IMR-90 (cell line): ENCODE results near the gene BMERB1. TPM values are rescaled to one million over a fixed set of nuclear protein-coding genes. Genes with fewer than 3 reads are reported as not detected.

ENCODE experiments used
- ATAC-seq: fragments of 200-7000 bp; cut with Tn5 transposase; 2 replicates; pipeline ENCODE4 v1.9.1; 2020; ENCODE audit warnings: low read depth, mild to moderate bottlenecking, moderate library complexity
- BruUV-seq: library from RNA; stranded (reverse); fragments of 400-500 nt; replicated peaks from 2 replicates; lab custom pipeline; 2021; lab: Mats Ljungman, UMichigan
- CTCF ChIA-PET: fragments of 300-600 bp; formaldehyde crosslinking; extraction: SDS; loops from one replicate; lab custom pipeline; 2021; ENCODE audit warnings: antibody characterized with exemption; lab: Yijun Ruan, JAX
- POLR2A ChIA-PET: fragments of 300-600 bp; sonication (Branson Sonifier 250); formaldehyde crosslinking; loops from one replicate; lab custom pipeline; 2022; ENCODE audit warnings: antibody characterized with exemption; ENCODE audit not compliant: unreplicated experiment; lab: Charles Lee
- DNase-seq: peaks from one replicate; pipeline ENCODE4 v3.0.0; 2013
- H2AFZ ChIP-seq: replicated peaks from 2 replicates; pipeline ENCODE3; 2013; ENCODE audit warnings: low read length, mild to moderate bottlenecking; ENCODE audit not compliant: poor library complexity
- H2AK5ac ChIP-seq: 2 replicates; pipeline ENCODE4 v1.6.1; 2013; ENCODE audit warnings: low read depth, low read length, inconsistent platforms
- H2AK9ac ChIP-seq: replicated peaks from 2 replicates; pipeline ENCODE3; 2013; ENCODE audit warnings: mild to moderate bottlenecking, low read depth, low read length, moderate library complexity; ENCODE audit not compliant: poor library complexity
- H2BK120ac ChIP-seq: 2 replicates; pipeline ENCODE4 v1.6.1; 2013; ENCODE audit warnings: low read depth, low read length, inconsistent platforms
- H2BK15ac ChIP-seq: 3 replicates; pipeline ENCODE4 v1.6.1; 2013; ENCODE audit warnings: low read depth, low read length, inconsistent platforms
- H2BK20ac ChIP-seq: 2 replicates; pipeline ENCODE4 v1.6.1; 2013; ENCODE audit warnings: low read depth, mild to moderate bottlenecking, inconsistent platforms, low read length, moderate library complexity
- H2BK5ac ChIP-seq: 2 replicates; pipeline ENCODE4 v1.6.1; 2013; ENCODE audit warnings: mild to moderate bottlenecking, low read depth, low read length, inconsistent platforms; ENCODE audit not compliant: poor library complexity, severe bottlenecking
- H3K14ac ChIP-seq: replicated peaks from 2 replicates; pipeline ENCODE4 v1.6.1; 2013; ENCODE audit warnings: low read depth, low read length, inconsistent platforms
- H3K18ac ChIP-seq: 2 replicates; pipeline ENCODE4 v1.6.1; 2013; ENCODE audit warnings: low read depth, low read length, control low read depth
- H3K23ac ChIP-seq: 2 replicates; pipeline ENCODE4 v1.6.1; 2013; ENCODE audit warnings: low read depth, low read length, inconsistent platforms
- H3K27ac ChIP-seq: 2 replicates; pipeline ENCODE4 v1.5.1; 2013; ENCODE audit warnings: mild to moderate bottlenecking, control low read depth, low read length; ENCODE audit not compliant: insufficient read depth
- H3K27me3 ChIP-seq: 2 replicates; pipeline ENCODE4 v1.6.1; 2013; ENCODE audit warnings: low read length; ENCODE audit not compliant: control insufficient read depth, insufficient read depth
- H3K36me3 ChIP-seq: 2 replicates; pipeline ENCODE4 v1.6.1; 2013; ENCODE audit warnings: low read length, mixed read lengths; ENCODE audit not compliant: control insufficient read depth, insufficient read depth
- H3K4ac ChIP-seq: 2 replicates; pipeline ENCODE4 v1.6.1; 2013; ENCODE audit warnings: low read depth, low read length, inconsistent platforms
- H3K4me1 ChIP-seq: 2 replicates; pipeline ENCODE4 v1.6.1; 2013; ENCODE audit warnings: low read length, mixed read lengths; ENCODE audit not compliant: control insufficient read depth, insufficient read depth
- H3K4me2 ChIP-seq: 2 replicates; pipeline ENCODE4 v1.6.1; 2013; ENCODE audit warnings: low read depth, mild to moderate bottlenecking, control low read depth, low read length, moderate library complexity
- H3K4me3 ChIP-seq: 2 replicates; pipeline ENCODE4 v1.5.1; 2013; ENCODE audit warnings: low read depth, mild to moderate bottlenecking, control low read depth, low read length, moderate library complexity; ENCODE audit not compliant: insufficient read depth
- H3K56ac ChIP-seq: 2 replicates; pipeline ENCODE4 v1.6.1; 2013; ENCODE audit warnings: low read length, inconsistent platforms; ENCODE audit not compliant: insufficient read depth; ENCODE audit errors: extremely low read depth
- H3K79me1 ChIP-seq, 2 experiments: 2 replicates each; pipeline ENCODE4 v1.6.1; 2013; ENCODE audit warnings: low read length in 2 of 2, inconsistent platforms in 1 of 2, low read depth in 1 of 2
- H3K9ac ChIP-seq: 2 replicates; pipeline ENCODE4 v1.6.1; 2013; ENCODE audit warnings: low read depth, low read length, control low read depth
- H3K9me1 ChIP-seq: 2 replicates; pipeline ENCODE4 v1.6.1; 2013; ENCODE audit warnings: low read length, inconsistent platforms; ENCODE audit not compliant: insufficient read depth
- H3K9me3 ChIP-seq: 2 replicates; pipeline ENCODE4 v1.6.1; 2013; ENCODE audit warnings: low read length; ENCODE audit not compliant: control insufficient read depth, insufficient read depth
- H4K20me1 ChIP-seq: 2 replicates; pipeline ENCODE4 v1.6.1; 2013; ENCODE audit warnings: low read length, inconsistent platforms; ENCODE audit not compliant: insufficient read depth
- H4K5ac ChIP-seq: 2 replicates; pipeline ENCODE4 v1.6.1; 2013; ENCODE audit warnings: mild to moderate bottlenecking, low read depth, low read length, control low read depth
- H4K8ac ChIP-seq, 2 experiments: 2 replicates each; pipeline ENCODE4 v1.6.1; 2013; ENCODE audit warnings: low read depth in 2 of 2, low read length in 2 of 2, control low read depth in 1 of 2, inconsistent platforms in 1 of 2
- H4K91ac ChIP-seq: 2 replicates; pipeline ENCODE4 v1.6.1; 2013; ENCODE audit warnings: low read depth, low read length, inconsistent platforms; ENCODE audit not compliant: insufficient read depth
- BHLHE40 ChIP-seq: fragments of 150-350 bp; IDR thresholded peaks from 2 replicates; pipeline ENCODE4 v1.6.1; 2016; ENCODE audit warnings: mild to moderate bottlenecking, low read depth, low read length
- CEBPB ChIP-seq: IDR thresholded peaks from 2 replicates; pipeline ENCODE4 v1.6.1; 2012; ENCODE audit warnings: low read depth, low read length, improper control_type of control experiment
- CHD1 ChIP-seq: IDR thresholded peaks from 2 replicates; pipeline ENCODE4 v1.6.1; 2012; ENCODE audit warnings: low read depth, low read length, improper control_type of control experiment
- FOS ChIP-seq: fragments of 150-350 bp; IDR thresholded peaks from 2 replicates; pipeline ENCODE4 v1.6.1; 2016; ENCODE audit warnings: low read depth, low read length
- MAFK ChIP-seq: IDR thresholded peaks from 2 replicates; pipeline ENCODE4 v1.6.1; 2012; ENCODE audit warnings: low read depth, low read length, improper control_type of control experiment
- MAZ ChIP-seq: IDR thresholded peaks from 2 replicates; pipeline ENCODE4 v1.6.1; 2012; ENCODE audit warnings: low read depth, mild to moderate bottlenecking, low read length, improper control_type of control experiment, moderate library complexity, borderline replicate concordance
- MXI1 ChIP-seq: IDR thresholded peaks from 2 replicates; pipeline ENCODE4 v1.6.1; 2012; ENCODE audit warnings: low read depth, mild to moderate bottlenecking, low read length, moderate library complexity, borderline replicate concordance
- NFE2L2 ChIP-seq: fragments of 150-350 bp; IDR thresholded peaks from 2 replicates; pipeline ENCODE4 v1.6.1; 2016; ENCODE audit warnings: low read depth, mild to moderate bottlenecking, low read length
- POLR2A ChIP-seq: IDR thresholded peaks from 2 replicates; pipeline ENCODE4 v1.6.1; 2012; ENCODE audit warnings: mild to moderate bottlenecking, low read depth, low read length
- RAD21 ChIP-seq: IDR thresholded peaks from 2 replicates; pipeline ENCODE4 v1.6.1; 2012; ENCODE audit warnings: low read length, improper control_type of control experiment
- RCOR1 ChIP-seq: IDR thresholded peaks from 2 replicates; pipeline ENCODE4 v1.6.1; 2012; ENCODE audit warnings: mild to moderate bottlenecking, low read length, improper control_type of control experiment; ENCODE audit not compliant: insufficient replicate concordance
- RFX5 ChIP-seq: IDR thresholded peaks from 2 replicates; pipeline ENCODE4 v1.8.0; 2012; ENCODE audit warnings: low read depth, mild to moderate bottlenecking, low read length, moderate library complexity
- SMC3 ChIP-seq: fragments of 150-350 bp; IDR thresholded peaks from 2 replicates; pipeline ENCODE4 v1.6.1; 2016; ENCODE audit warnings: low read depth, mild to moderate bottlenecking, antibody characterized with exemption, low read length, moderate library complexity
- WGBS, 2 experiments: methylation state at CpG; one replicate each; pipeline versions ENCODE4 v1.1.5 to v1.1.7; 2013; ENCODE audit warnings: missing lambda C conversion rate in 2 of 2; ENCODE audit not compliant: insufficient read length in 1 of 2; ENCODE audit errors: extremely low coverage in 2 of 2; 5-methylcytosine and 5-hydroxymethylcytosine counted together
- dilution Hi-C: fragments of 300-500 bp; cut with HindIII; formaldehyde crosslinking; loops from one replicate; pipeline ENCODE4 v1.14.3; 2018; ENCODE audit warnings: low sequenced_read_pairs; ENCODE audit not compliant: unreplicated experiment
- in situ Hi-C: fragments of 300-500 bp; cut with MboI; formaldehyde crosslinking; loops from 3 replicates; pipeline ENCODE4 v1.14.3; 2019; ENCODE audit warnings: low sequenced_read_pairs, inconsistent platforms, mixed read lengths
- intact Hi-C: fragments of 100-400 bp; cut with micrococcal nuclease; formaldehyde crosslinking; loops from 2 replicates; pipeline ENCODE4 v1.10.0; 2022
- polyA plus RNA-seq, 3 experiments: library from polyadenylated mRNA; depleted of rRNA; stranded (reverse); fragments of >200 nt; gene quantifications; 2 replicates each; pipeline ENCODE4 v1.2.3, GENCODE V29; 2012; ENCODE audit warnings: low replicate concordance in 1 of 3
- total RNA-seq: library from RNA; depleted of rRNA; stranded (reverse); fragments of >200 nt; gene quantifications from 2 replicates; pipeline ENCODE4 v1.2.3, GENCODE V29; 2012
- TF ChIP-seq, protein P1 (sequence below): conservative IDR thresholded peaks from 2 replicates; pipeline ENCODE4 v1.5.1; 2012; ENCODE audit warnings: mild to moderate bottlenecking, low read depth, low read length, improper control_type of control experiment
- TF ChIP-seq, protein P2 (sequence below): fragments of 150-350 bp; IDR thresholded peaks from 2 replicates; pipeline ENCODE4 v1.6.1; 2017; ENCODE audit warnings: mild to moderate bottlenecking, antibody characterized with exemption, low read length, low read depth

Gene BMERB1
- total and polyA plus RNA-seq, 2 of the 4 experiments (the other 2 are of a cell fraction): 22.6 to 32.9 TPM

DNA sequence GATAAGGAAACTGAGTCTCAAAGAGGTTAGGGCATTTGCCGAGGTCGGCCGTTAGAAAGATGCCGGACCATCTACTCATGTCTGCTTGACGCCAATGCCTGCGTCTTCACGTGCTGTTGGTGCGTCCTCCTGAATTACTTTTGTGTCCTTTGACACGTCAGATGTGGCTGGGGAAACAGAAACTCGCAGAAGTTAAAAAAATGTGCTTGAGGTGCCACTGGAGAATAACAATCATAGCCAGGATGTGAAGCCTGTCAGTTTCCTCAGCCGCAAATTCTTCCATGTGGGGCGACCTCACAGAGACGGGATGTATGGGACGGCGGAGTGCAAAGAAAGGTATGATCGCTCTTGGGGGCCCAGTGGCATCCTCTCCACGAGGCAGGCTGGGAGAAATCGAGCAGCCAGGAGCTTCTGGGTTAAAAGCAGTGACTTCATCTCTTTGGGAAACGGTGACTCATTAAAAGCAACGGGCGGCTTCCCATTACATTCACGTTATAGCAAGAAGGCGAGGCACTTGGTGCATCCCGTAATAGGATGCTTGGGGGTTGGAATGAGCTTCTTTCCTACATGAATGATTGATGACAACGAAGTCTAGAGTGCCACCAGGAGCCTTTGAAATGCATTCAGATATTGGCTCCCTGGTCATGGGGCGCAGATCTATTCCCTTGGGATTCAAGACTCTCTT is 67.8 kb downstream of the BMERB1 start (continued):
- 0 out of 2 replicates have a peak, but pooled peaks have one; percentile 11 for TF ChIP-seq MAZ
- no peak for TF ChIP-seq SMC3

DNA sequence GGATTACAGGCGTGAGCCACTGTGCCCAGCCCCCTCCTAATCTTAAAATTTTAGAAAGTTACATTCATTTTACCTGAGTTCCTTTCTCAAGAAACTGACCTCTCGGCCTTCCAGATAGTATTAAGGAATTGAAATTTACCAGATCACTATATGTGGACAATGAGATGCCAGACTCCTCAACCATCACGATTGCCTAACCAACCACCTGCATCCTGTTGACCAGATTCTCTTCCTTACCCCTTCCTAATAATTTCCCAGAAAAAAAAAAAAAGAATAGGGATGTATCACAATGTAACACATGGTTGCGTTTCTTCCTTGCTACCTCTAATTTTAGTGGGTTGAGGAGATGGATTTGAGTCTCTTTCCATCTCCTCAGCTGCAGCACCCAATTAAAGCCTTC is 72.1 kb downstream of the BMERB1 start:
- Histone ChIP-seq H3K79me1 (peaks cover 39 to 50% of the 10 kb centered on the region in 2 experiments), H3K27me3 (no peaks in the 10 kb centered on the region), H2BK5ac (no peak overlapping the region), H3K9me1 (peaks cover 22% of the 10 kb centered on the region), H3K14ac (no peak overlapping the region), H3K4me3 (no peak overlapping the region), H4K20me1 (no peaks in the 10 kb centered on the region), H3K27ac (no peak overlapping the region), H3K4me2 (no peak overlapping the region), H2BK15ac (no peak overlapping the region), H4K91ac (no peak overlapping the region), H3K36me3 (no peaks in the 10 kb centered on the region), H2BK120ac (no peak overlapping the region), H3K56ac (no peak overlapping the region), H3K9ac (no peak overlapping the region), H3K9me3 (no peaks in the 10 kb centered on the region), H2AK5ac (no peak overlapping the region), H2BK20ac (peak overlapping the region; percentile 14; the same call in 1 of the 2 replicates), H3K4me1 (peaks cover 20% of the 10 kb centered on the region), H2AK9ac (no peak overlapping the region), H2AFZ (no peak overlapping the region), H3K18ac (no peak overlapping the region), H4K5ac (no peak overlapping the region), H4K8ac (no peak overlapping the region; a peak in 1 of 4 replicates), H3K4ac (no peak overlapping the region), H3K23ac (no peak overlapping the region)
- DNase-seq: no peak
- WGBS, 2 experiments: no CpG with 5 or more reads among the region's 4 CpGs
- ChIA-PET CTCF (no interaction called here), POLR2A (interaction anchor here (0.6 kb wide), 1 partner anchor 54 kb away, joined by 6 read pairs; no protein-coding TSS in a partner anchor)
- ATAC-seq: no peak
- intact Hi-C loops: loop anchor here (5.0 kb wide), 1 partner anchor 79 kb away; no protein-coding TSS in a partner anchor
- in situ Hi-C loops: loop anchor here (10.0 kb wide), 1 partner anchor 72 kb away; the partner anchor contains the start of gene BMERB1
- no TSS peak for BruUV-seq
- dilution Hi-C loops: no loop called here
- no peak for TF ChIP-seq MAFK
- TF ChIP-seq SMC3: no peak
- TF ChIP-seq BHLHE40: no peak
- TF ChIP-seq MXI1: no peak
- no peak for TF ChIP-seq CEBPB
- no peak for TF ChIP-seq CHD1
- TF ChIP-seq, protein P1, sequence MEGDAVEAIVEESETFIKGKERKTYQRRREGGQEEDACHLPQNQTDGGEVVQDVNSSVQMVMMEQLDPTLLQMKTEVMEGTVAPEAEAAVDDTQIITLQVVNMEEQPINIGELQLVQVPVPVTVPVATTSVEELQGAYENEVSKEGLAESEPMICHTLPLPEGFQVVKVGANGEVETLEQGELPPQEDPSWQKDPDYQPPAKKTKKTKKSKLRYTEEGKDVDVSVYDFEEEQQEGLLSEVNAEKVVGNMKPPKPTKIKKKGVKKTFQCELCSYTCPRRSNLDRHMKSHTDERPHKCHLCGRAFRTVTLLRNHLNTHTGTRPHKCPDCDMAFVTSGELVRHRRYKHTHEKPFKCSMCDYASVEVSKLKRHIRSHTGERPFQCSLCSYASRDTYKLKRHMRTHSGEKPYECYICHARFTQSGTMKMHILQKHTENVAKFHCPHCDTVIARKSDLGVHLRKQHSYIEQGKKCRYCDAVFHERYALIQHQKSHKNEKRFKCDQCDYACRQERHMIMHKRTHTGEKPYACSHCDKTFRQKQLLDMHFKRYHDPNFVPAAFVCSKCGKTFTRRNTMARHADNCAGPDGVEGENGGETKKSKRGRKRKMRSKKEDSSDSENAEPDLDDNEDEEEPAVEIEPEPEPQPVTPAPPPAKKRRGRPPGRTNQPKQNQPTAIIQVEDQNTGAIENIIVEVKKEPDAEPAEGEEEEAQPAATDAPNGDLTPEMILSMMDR: no peak
- no peak for TF ChIP-seq NFE2L2
- TF ChIP-seq RFX5: no peak
- TF ChIP-seq MAZ: no peak
- TF ChIP-seq, protein P2, sequence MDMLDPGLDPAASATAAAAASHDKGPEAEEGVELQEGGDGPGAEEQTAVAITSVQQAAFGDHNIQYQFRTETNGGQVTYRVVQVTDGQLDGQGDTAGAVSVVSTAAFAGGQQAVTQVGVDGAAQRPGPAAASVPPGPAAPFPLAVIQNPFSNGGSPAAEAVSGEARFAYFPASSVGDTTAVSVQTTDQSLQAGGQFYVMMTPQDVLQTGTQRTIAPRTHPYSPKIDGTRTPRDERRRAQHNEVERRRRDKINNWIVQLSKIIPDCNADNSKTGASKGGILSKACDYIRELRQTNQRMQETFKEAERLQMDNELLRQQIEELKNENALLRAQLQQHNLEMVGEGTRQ: no peak
- TF ChIP-seq POLR2A: no peak
- TF ChIP-seq FOS: no peak
- no peak for TF ChIP-seq RAD21
- no peak for TF ChIP-seq RCOR1
